ENCODE data around the gene KCNMA1.

KCNMA1 gene

GRCh38 chr10:77212632-77213031, 425.0 kb downstream of the KCNMA1 start:
- DNase-seq (ENCODE audit: low read depth in 3 of 3): no peak

GRCh38 chr10:77210645-77211044, 427.0 kb downstream of the KCNMA1 start:
- DNase-seq (ENCODE audit: low read depth in 3 of 3): no peak

DNA sequence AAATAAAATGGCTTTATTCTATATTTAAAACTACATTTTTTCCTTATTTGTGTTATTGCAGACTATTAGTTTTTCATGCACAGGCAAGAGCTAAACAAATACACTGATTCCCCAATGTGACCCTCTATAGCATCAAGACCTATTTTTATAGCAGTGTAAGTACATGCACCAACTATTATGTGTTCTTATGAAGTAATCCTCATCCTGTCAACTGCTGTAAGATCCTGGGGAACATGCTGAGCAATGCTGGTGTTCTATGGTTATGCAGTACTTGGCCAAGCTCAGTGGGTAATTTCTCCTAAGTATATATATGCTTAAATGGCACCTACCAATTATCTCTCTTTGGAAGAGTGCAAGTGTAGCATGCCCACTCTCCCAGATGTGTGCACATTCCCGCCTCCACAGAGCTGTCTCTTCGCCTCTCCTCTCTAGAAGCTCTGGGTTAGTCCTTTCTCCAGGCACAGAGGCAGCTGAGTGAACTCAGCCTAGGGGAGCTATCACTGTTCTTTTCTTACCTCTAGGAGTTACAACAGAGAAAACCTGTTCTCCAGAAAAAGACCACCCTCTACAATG, 428.8 kb downstream of the KCNMA1 start:
- no peak for DNase-seq (ENCODE audit: low read depth in 3 of 3)

- no peak for DNase-seq (ENCODE audit: low read depth in 3 of 3)
Measured at GRCh38 chr10:77207828-77208185, 429.8 kb downstream of the KCNMA1 start.

GRCh38 chr10:77207182-77207827, 430.3 kb downstream of the KCNMA1 start:
- no peak for DNase-seq (ENCODE audit: low read depth in 3 of 3)

DNA sequence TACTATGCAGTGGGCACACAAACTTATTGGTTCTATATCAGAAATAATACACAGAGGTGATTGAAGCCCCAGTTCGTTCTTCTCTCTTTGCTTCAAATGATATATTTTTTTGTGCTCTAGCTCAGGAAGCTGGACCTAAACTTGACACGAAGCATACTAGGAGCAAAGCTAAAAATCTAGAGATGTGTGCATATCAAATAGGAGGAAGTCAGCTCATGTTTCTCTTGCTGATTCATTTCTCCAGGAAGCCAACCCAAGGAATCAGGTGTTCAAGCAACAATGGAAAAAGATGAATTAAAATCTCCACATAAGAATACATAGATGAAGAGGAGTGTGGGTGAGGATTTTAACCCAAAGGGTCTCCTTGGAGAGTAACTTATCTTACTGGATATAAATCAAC, 432.5 kb downstream of the KCNMA1 start:
- no peak for DNase-seq (ENCODE audit: low read depth in 3 of 3)

DNA sequence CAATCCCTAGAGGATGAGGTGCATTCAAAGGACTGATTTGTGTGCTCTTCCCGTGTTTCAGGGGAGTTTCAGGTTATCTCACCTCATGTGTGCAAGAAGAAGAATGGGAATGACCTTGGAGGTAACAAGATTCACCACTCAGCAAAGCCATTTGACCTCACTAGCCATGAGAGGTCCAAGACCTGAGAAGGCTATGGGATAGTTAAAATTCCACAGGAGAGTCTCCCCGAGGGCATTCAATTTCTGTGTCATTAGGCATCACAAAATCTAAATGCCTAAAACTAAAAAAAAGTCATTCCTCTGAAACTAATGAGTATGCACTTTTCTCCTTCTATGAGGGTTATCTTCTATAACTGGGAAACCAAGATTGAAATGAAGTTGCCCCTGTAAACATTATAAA, 433.4 kb downstream of the KCNMA1 start:
- no peak for DNase-seq (ENCODE audit: low read depth in 3 of 3)

GRCh38 chr10:77202857-77203256, 434.8 kb downstream of the KCNMA1 start:
- no peak for DNase-seq (ENCODE audit: low read depth in 3 of 3)

GRCh38 chr10:77201135-77202106, 436.2 kb downstream of the KCNMA1 start:
- DNase-seq (ENCODE audit: low read depth in 3 of 3): no peak

DNA sequence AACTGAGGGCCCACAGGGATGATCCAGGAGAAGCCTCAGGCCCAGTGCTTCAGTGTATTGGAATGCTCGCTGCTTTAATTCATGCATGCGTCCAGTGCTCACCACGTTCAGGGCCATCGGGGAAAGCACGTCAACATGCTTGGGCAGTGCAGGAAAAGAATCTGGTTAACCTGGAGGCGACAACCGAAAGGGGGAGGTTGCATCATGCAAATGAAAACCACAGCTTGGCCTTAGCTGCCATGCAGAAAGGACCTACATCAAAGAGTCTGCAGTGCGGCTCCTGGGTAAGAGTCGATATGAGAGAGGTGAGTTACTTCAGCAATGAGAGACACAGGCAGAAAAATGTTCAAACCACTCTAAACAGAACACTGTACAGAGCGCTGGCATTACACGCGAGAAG, 440.1 kb downstream of the KCNMA1 start:
- no peak for DNase-seq (ENCODE audit: low read depth in 3 of 3)

DNA sequence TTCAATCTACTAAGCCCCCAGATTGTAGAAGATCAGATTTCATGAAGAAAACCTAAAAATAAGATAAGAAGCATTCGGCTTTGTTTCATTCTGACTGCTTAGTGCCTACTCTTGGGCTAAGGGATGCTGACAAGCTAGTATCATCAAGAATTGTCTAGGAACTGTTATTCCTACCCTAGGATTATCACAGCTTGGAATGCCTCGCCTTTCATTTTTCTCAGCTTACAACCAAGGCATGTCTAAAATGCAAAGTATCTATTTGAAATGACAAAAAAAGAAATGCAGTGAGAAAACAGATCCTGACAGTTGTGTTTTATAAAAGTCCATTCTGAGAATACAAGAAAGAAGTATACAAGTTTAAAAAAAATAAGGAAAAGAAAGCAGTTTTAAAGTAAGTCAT, 441.0 kb downstream of the KCNMA1 start:
- no peak for DNase-seq (ENCODE audit: low read depth in 3 of 3)

- no peak for DNase-seq (ENCODE audit: low read depth in 3 of 3)
Measured at GRCh38 chr10:77195101-77195500, 442.5 kb downstream of the KCNMA1 start.

DNA sequence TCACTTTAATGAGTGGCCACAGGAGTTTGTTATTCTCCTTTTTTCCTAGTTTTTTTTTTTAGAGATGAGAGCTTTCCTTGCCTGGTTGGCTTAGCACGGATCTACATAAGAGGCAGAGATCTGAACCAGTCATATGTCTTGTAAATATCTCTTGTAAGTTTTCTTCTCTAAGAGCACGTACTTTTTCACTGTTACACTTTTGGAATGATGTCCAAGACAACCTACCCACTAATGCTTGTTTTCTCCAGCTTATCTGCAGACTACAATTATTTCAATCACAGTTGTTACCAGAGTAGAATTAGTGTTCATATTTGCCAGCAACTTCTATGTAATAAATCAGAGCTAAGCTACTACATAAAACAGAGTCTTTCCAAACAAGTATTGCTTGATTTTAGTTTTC, 444.6 kb downstream of the KCNMA1 start:
- no peak for DNase-seq (ENCODE audit: low read depth in 3 of 3)

- DNase-seq (ENCODE audit: low read depth in 3 of 3): no peak
Measured at GRCh38 chr10:77192402-77192801, 445.2 kb downstream of the KCNMA1 start.

GRCh38 chr10:77191324-77192049, 446.1 kb downstream of the KCNMA1 start:
- DNase-seq (ENCODE audit: low read depth in 3 of 3): no peak

DNA sequence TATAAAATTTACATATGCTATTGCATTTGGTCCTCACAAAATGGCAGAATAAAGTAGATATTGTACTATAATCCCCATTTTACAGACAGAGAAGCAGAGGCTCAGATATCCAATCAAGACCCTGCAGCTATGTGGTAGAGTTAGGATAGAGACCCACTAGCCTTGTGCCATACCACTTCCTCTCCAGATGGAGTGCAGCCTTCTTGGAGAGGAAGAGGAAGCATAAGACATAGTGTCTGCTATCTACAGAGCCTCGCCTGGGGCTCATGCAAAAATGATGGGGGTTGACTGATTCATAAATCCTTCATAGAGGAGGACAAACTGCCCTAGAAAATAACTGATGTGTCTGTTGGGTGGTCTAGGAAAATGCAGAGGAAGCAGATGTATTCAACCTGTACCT, 447.3 kb downstream of the KCNMA1 start:
- DNase-seq (ENCODE audit: low read depth in 3 of 3): no peak

DNA sequence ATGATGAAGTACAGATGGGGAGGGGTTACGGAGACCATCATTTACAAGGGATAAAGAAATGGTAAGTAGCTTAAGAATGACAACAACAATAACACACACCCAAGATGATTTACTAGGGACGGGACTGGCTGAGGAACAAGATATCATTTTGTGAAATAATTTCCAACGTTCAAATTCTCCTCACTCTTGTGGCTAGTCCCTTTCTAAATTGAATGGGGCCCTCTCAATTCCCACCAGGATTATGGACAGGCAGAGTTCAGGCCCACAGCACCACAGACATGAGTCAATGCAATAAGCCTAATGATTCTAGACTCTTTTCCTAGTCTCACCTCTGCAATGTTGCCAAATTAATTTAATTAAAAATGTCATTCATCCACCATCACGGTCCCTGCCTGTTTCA, 448.1 kb downstream of the KCNMA1 start:
- DNase-seq (ENCODE audit: low read depth in 3 of 3): no peak

GRCh38 chr10:77189075-77189474, 448.5 kb downstream of the KCNMA1 start:
- DNase-seq (ENCODE audit: low read depth in 3 of 3): no peak

- DNase-seq (ENCODE audit: low read depth in 3 of 3): no peak
Measured at GRCh38 chr10:77188521-77188920, 449.1 kb downstream of the KCNMA1 start.

DNA sequence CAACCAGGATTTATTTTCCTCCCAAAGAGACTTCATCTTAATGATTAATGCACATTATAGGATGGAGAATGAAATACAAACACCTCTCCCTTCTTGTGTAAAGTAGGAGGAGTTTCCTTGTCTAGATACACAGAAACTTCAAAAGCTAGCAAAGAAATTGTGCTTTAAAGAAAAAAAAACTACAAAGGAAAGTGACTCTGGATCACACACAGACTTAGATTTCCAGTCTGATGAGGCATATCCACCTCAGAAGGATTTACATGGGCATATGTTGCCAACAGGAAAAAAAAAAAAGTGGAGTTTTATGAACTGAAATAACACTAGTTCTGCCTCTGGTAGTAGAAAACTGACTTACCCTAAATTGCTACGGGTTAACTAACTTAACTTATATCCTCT, 449.6 kb downstream of the KCNMA1 start:
- no peak for DNase-seq (ENCODE audit: low read depth in 3 of 3)

DNA sequence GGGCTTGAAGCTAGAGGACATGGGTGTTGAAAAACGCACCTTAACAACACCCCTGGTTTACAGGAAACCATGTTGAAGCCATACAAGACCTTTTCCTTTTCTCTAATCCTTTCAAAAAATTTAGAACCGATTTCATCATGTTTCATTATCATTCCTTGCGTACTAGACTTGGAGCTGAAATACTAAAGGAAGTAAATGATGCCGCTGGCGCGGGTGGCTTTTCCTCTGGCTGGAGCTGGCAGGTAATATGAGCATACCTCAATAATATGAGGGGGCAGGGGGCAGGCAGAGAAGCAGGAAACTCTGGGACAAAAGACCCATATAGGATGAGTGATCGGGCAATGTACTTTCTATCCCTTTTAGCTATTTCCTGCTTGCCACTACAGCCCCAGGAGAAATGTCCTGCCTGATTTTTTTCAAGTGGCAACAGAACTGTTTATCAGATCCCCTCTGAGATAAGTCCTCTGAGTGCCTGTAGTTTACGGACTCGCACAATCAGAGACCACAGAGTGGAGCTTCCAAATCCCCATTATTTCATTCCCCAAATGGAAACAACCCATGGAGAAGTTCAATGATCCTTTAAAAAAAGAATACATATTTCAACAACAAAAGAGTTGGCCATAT, 450.1 kb downstream of the KCNMA1 start:
- no peak for DNase-seq (ENCODE audit: low read depth in 3 of 3)

GRCh38 chr10:77186936-77187335, 450.7 kb downstream of the KCNMA1 start:
- no peak for DNase-seq (ENCODE audit: low read depth in 3 of 3)

All from stimulated activated CD4-positive, alpha-beta T cell treated with anti-CD3 and anti-CD28 coated beads, TNF-alpha, amount 100 ng/mL, for 4 hours (primary cell).